GM12878 (cell line): Measurements from ENCODE around the gene VTA1.
"Not testable (repeated sequence)": the region's sequence is repeated elsewhere in the genome, so short reads cannot be mapped to it uniquely, and the experiment has no call there.

ENCODE experiments used
- CBFB ChIP-seq: IDR thresholded peaks from 2 replicates; pipeline ENCODE4 v1.6.1; 2016; ENCODE audit warnings: antibody characterized with exemption, low read depth
- CBX5 ChIP-seq: sonication (generic); IDR thresholded peaks from 2 replicates; pipeline ENCODE4 v1.6.1; 2016; ENCODE audit warnings: low read depth, moderate library complexity, mild to moderate bottlenecking, inconsistent platforms
- CHD4 ChIP-seq: fragments of 200-600 bp; sonication (generic); IDR thresholded peaks from 2 replicates; pipeline ENCODE4 v1.6.1; 2016; ENCODE audit warnings: mild to moderate bottlenecking
- FOXM1 ChIP-seq: IDR thresholded peaks from 2 replicates; pipeline ENCODE4 v1.6.1; 2012; ENCODE audit warnings: low read depth, mild to moderate bottlenecking, inconsistent platforms, low read length, moderate library complexity
- HCFC1 ChIP-seq: fragments of 150-350 bp; IDR thresholded peaks from 2 replicates; pipeline ENCODE4 v1.6.1; 2014; ENCODE audit warnings: low read length
- MEF2B ChIP-seq: fragments of 450-650 bp; IDR thresholded peaks from 2 replicates; pipeline ENCODE4 v1.6.1; 2018; ENCODE audit warnings: mild to moderate bottlenecking, moderate library complexity; ENCODE audit not compliant: partially characterized antibody, poor library complexity, severe bottlenecking
- POLR2A ChIP-seq: IDR thresholded peaks from 2 replicates; pipeline ENCODE4 v1.6.1; 2011; ENCODE audit warnings: low read depth, mild to moderate bottlenecking, low read length
- POLR2AphosphoS5 ChIP-seq: IDR thresholded peaks from 2 replicates; pipeline ENCODE4 v1.6.1; 2011; ENCODE audit warnings: mild to moderate bottlenecking, low read length, inconsistent platforms
- SMAD1 ChIP-seq: fragments of 450-650 bp; IDR thresholded peaks from 2 replicates; pipeline ENCODE4 v1.6.1; 2018; ENCODE audit warnings: mild to moderate bottlenecking, low read depth; ENCODE audit not compliant: partially characterized antibody
- TCF7 ChIP-seq: IDR thresholded peaks from 2 replicates; pipeline ENCODE4 v1.6.1; 2014; ENCODE audit warnings: antibody characterized with exemption, borderline replicate concordance
- TF ChIP-seq, protein P1 (sequence below), 3 experiments: IDR thresholded peaks in 2 of 3; conservative IDR thresholded peaks in 1 of 3; 2 replicates each; pipeline ENCODE4 v1.5.1; 2011; ENCODE audit warnings: low read depth in 3 of 3, low read length in 3 of 3, mild to moderate bottlenecking in 3 of 3, control low read depth in 2 of 3, moderate library complexity in 2 of 3, inconsistent platforms in 1 of 3, mixed read lengths in 1 of 3; ENCODE audit not compliant: control insufficient read depth in 2 of 3, insufficient read depth in 1 of 3; ENCODE audit errors: extremely low read depth in 1 of 3

DNA sequence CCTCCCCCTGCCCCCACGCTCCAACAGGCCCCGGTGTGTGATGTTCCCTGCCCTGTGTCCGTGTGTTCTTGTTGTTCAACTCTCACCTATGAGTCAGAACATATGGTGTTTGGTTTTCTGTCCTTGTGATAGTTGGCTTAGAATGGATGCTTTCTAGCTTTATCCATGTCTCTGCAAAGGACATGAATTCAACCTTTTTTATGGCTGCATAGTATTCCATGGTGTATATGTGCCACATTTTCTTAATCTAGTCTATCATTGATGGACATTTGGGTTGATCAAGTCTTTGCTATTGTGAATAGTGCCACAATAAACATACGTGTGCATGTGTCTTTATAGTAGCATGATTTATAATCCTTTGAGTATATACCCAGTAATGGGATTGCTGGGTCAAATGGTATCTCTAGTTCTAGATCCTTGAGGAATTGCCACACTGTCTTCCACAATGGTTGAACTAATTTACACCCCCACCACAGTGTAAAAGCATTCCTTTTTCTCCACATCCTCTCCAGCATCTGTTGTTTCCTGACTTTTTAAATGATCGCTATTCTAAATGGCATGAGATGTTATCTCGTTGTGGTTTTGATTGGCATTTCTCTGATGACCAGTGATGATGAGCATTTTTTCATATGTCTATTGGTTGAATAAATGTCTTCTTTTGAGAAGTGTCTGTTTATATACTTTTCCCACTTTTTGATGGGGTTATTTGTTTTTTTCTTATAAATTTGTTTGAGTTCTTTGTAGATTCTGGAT, 82.6 kb downstream of the VTA1 start:
- TF ChIP-seq POLR2A, MEF2B, TCF7, CBFB, SMAD1, HCFC1, CBX5, POLR2AphosphoS5, CHD4, FOXM1: not testable (repeated sequence)
- TF ChIP-seq, protein P1, sequence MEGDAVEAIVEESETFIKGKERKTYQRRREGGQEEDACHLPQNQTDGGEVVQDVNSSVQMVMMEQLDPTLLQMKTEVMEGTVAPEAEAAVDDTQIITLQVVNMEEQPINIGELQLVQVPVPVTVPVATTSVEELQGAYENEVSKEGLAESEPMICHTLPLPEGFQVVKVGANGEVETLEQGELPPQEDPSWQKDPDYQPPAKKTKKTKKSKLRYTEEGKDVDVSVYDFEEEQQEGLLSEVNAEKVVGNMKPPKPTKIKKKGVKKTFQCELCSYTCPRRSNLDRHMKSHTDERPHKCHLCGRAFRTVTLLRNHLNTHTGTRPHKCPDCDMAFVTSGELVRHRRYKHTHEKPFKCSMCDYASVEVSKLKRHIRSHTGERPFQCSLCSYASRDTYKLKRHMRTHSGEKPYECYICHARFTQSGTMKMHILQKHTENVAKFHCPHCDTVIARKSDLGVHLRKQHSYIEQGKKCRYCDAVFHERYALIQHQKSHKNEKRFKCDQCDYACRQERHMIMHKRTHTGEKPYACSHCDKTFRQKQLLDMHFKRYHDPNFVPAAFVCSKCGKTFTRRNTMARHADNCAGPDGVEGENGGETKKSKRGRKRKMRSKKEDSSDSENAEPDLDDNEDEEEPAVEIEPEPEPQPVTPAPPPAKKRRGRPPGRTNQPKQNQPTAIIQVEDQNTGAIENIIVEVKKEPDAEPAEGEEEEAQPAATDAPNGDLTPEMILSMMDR (IDR thresholded peaks at IDR 0.05 in 2 of 3, conservative IDR thresholded peaks at IDR 0.05 in 1 of 3; ENCODE audit: control insufficient read depth in 2 of 3, extremely low read depth in 1 of 3, insufficient read depth in 1 of 3, low read depth in 3 of 3, low read length in 3 of 3), result not testable (repeated sequence)
